NCI-H187 (cell line): ENCODE data around the gene BBS9.
A peak's percentile ranks its signal among the peaks of the same experiment; 100 is the strongest.

ENCODE experiments used
- DNase-seq, 2 experiments: peaks; one replicate each; lab custom pipeline; 2025; lab: John Stamatoyannopoulos, UW

The BBS9 gene

DNA sequence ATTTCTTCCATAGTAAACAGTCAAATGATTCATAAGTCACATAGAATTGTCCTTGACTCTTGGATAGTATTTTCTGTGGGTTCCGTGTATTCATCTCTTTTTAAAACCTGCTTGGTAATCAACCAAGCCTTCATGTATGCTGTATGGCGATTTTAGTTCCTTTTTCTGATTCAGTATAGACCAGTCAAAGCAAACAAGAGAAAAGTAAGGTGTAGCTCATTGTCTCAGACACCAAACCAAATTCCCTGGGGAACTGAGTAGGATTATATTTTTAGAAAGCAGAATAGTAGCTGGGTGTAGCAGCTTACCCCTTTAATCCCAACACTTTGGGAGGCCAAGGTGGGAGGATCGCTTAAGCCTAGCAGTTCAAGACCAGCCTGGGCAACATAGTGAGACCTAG is 240.5 kb downstream of the BBS9 start:
- DNase-seq = no peak

GRCh38 chr7:33373195-33373594 is 243.8 kb downstream of the BBS9 start:
- no peak for DNase-seq

DNA sequence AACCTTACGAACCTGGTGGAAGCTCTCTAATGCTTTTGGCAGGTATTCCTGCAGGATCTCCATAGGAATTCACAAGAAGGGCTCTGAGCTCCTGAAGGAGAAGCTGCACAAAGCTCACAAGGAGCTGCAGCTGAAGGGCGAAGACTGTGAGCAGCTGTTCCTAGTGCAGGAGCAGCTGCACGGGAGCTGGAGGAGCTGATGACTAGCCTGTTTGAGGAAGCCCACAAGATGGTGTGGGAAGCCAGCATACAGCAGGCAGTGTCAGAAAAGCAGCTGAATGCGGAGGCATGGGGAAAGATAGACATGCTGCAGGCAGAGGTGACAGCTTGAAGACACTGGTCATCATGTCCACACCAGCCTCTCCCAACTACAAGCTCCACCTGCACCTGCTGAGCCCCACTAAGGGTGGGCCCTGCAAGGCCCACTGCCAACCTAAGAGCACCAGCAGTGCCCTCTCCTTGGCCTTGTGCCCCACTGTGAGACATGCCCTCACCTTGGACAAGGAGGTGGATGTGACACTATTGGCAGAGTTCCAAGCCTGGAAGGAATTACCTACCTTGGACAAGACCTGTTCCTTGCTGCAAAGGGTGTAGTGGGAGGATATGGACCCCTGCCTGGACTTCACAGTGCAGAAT is 250.6 kb downstream of the BBS9 start:
- no peak for DNase-seq

- DNase-seq = no peak
Measured at GRCh38 chr7:33388332-33388731, 259.0 kb downstream of the BBS9 start.

GRCh38 chr7:33392148-33392547 is 262.8 kb downstream of the BBS9 start:
- peak; percentile 68 to 71 for DNase-seq

DNA sequence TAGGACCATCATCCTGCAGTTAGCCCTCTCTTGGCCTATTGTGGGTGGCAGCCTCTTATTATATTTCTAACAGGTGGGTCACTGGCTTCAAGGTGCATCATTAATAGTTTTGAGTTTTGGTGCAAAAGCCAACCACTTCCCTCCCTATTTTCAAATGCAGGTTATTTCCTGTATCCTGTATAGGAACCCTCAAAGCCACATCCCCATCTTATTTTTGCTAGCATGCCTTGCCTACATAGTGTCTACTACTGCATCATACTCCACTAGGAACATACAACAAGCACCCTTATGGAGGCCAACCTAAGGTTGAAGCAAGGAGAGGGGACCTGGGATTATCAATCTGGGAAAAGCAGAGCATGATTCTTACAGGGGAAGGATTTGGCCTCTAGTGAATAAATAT is 264.4 kb downstream of the BBS9 start:
- no peak for DNase-seq

DNA sequence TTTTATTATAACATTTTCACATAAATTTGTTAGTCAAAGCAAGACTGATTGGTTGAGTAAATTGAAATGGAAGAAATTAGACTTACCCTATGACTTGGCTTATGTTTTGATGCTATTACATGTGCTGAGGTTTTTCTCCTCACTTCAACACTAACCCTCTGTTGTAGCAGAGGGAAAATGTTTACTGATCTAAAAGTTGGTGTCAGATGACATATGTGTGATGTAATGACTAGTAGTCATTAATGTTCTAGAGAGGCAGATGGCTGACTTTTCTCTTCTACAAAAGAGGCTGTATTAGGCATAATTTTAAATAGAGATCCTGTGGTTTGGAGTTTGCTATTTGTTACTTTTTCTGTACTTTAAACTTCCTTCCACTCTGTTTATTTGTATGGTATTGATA is 266.0 kb downstream of the BBS9 start:
- DNase-seq = no peak

GRCh38 chr7:33399528-33400213 is 270.3 kb downstream of the BBS9 start:
- no peak for DNase-seq

DNA sequence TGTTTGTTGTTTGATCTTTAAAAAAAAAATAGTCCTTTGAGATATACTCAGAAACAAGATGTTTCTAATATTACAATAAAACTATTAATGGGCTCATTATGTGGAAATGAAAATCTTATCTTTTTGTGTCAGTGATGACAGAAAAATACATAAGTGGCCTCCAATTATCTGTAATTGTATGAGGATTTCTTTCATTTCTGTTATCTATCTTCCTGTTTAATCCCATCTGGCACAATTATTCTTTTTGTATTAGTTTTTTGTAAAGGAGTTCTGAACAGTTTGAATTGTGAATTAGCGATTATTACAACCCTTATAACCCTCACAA is 270.8 kb downstream of the BBS9 start:
- no peak for DNase-seq

GRCh38 chr7:33410266-33410665 is 280.9 kb downstream of the BBS9 start:
- no peak for DNase-seq

GRCh38 chr7:33411020-33411419 is 281.7 kb downstream of the BBS9 start:
- DNase-seq = no peak

- no peak for DNase-seq
Measured at GRCh38 chr7:33412331-33412730, 283.0 kb downstream of the BBS9 start.

DNA sequence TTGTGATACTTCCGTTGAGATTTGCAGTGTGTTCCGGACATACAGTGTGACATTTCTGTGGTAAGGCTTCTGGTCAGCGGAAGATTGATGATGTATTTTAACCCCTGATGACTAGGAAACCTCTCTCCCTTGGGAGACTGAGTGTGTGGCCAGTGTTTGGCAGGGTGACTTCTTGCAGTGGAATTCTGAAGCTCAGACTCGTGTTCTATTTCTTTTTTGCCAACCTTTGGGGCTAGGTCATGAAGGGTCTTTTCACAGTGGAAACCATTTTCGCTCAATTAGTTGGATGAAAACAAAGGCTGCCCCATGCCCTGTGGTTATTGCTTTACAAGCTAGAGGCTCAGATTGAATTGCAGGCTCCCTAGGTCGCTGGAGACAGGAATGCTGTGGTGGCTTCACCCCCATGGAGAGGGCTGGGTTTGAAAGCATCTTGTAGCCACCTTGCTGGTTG is 288.9 kb downstream of the BBS9 start:
- no peak for DNase-seq

DNA sequence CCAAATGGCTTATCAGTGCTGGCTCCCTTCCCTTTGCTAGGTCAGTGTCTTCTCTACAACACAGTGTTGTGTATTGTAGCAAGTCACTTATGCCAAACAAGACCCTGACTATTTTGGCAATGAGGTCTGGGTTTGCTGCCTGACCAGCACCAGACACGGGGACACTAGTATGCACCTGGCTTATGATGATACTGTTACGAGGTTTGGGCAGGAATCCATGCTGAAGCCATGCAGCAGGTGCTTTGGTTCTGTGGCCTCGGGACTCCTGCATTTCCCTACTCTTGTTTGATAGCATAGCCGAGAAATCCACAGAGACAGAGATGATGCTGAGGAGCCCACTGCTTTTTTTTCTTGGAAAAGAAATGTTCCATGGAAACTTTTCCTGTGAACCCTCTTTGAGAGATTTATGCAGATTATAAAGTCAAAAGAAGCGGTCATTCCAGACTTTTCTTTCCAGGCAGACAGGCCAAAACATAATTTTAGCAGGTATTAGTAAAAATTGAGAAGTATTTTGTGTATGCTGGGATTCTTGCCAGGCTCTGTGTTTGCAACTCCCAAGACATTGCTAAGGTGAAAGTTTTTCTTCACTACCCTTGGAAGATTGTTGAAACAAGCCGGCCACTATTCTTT is 291.1 kb downstream of the BBS9 start:
- DNase-seq = no peak

- DNase-seq = no peak
Measured at GRCh38 chr7:33421429-33421828, 292.1 kb downstream of the BBS9 start.

DNA sequence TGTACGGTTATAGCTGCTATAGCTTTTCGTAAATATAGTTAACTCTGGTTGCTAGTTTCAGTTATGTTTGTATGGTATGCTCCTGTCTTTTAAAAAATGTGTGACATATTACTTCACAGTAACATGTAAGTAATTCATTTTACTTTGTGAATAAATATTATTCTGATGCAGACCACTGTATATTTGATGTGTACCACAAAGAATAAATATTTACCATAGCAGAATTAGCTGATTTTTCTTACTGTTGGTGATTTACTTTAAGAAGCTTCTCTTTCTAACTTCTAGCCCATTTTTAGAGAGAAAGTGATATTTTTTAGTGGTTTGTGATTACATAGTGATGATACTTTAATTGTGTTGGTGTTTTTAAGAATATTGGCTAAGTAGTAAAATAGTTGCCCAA is 292.8 kb downstream of the BBS9 start:
- DNase-seq = no peak

DNA sequence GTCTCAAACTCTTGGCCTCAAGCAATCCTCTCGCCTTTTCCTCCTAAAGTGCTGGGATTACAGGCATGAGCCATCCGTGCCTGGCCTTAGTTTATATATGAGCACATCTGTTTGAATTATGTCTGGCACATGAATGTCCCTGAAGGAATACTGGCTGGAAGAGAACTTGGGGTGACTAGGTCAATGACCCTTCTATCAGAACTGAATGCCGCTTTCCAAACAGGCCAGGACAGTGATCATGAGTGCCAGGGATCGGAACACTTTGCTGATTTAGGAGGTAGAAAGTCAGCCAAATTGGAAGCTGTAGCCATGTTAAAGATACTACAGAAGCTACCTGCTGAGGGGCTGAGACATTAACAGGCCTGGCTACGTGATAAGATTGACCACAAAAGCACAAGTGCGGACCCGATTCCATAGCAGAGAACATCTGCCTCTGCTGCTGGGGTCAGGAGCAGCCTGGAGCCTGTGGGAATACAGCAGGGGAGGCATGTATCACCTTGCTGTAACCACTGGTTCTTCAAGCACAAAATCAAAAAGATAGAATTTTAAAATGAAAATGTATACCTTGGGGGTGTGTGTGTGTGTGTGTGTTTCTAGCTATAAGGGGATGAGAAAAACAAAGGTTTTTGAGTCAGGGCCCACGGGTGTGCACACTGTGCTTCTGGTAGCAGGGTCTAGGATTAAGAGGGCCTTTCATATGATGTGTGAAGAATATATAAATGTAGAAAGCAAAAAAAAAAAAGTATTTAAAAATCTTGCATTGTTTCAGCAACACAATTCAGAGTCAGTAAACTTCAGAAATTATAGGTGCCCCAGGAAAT is 293.7 kb downstream of the BBS9 start:
- no peak for DNase-seq

- no peak for DNase-seq
Measured at GRCh38 chr7:33423646-33424020, 294.3 kb downstream of the BBS9 start.

- no peak for DNase-seq
Measured at GRCh38 chr7:33425395-33425794, 296.0 kb downstream of the BBS9 start.

GRCh38 chr7:33425929-33426678 is 296.7 kb downstream of the BBS9 start:
- no peak for DNase-seq

DNA sequence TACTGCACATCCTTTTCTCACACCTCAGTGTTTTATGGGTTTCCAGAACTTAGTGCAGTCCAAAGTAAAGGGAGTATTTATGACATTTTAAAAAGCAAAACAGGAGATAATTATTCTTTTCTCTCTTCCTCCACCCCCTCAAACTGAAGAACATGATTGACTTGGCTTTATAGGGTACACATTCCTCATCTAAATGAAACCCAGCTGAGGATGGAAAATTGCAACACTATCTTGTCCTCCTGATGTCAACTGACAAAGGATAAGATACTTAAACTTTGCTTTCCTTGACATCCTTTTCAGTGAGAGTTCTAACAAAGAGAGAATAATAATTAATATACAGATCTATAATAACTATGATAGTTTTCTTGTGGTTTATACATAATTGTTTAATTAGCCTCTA is 299.1 kb downstream of the BBS9 start:
- no peak for DNase-seq

- no peak for DNase-seq
Measured at GRCh38 chr7:33431543-33431942, 302.2 kb downstream of the BBS9 start.
